DMS53 treated with DMSO at 0.1 percent for 48 hours (cell line): ENCODE measurements around the gene AUNIP.

Experiments
- DNase-seq: peaks from one replicate; lab custom pipeline; 2025; ENCODE audit not compliant: unreplicated experiment; lab: John Stamatoyannopoulos, UW

AUNIP gene

DNA sequence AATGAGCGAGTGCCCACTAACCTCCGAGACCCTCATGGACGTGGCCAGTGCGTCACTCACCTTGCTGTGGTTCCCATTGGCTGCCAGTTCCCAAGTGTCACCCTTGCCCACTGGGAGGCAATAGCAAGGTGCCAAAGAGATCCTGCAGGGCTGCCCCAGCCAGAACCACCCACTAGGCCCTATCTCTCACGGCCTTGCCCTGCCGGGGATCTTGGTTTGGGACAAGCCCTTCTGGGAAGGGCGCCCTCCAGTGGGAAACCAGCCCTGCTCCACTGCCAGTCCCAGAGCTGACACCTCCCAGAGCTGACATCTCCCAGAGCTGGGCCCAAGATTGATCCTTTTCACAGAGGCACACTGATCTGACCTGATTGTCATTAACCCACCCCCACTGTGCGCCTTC is 61.3 kb downstream of the AUNIP start:
- no peak for DNase-seq

- DNase-seq, result peak; percentile 82
These were observed 62.3 kb downstream of the AUNIP start for GRCh38 chr1:25796811-25797458.

- DNase-seq, result no peak
These were observed 63.1 kb downstream of the AUNIP start for GRCh38 chr1:25795946-25796810.

GRCh38 chr1:25795211-25795610 is 64.0 kb downstream of the AUNIP start:
- DNase-seq, result no peak

- no peak for DNase-seq
These were observed 64.9 kb downstream of the AUNIP start for GRCh38 chr1:25794325-25794724.

GRCh38 chr1:25793585-25794170 is 65.6 kb downstream of the AUNIP start:
- no peak for DNase-seq

DNA sequence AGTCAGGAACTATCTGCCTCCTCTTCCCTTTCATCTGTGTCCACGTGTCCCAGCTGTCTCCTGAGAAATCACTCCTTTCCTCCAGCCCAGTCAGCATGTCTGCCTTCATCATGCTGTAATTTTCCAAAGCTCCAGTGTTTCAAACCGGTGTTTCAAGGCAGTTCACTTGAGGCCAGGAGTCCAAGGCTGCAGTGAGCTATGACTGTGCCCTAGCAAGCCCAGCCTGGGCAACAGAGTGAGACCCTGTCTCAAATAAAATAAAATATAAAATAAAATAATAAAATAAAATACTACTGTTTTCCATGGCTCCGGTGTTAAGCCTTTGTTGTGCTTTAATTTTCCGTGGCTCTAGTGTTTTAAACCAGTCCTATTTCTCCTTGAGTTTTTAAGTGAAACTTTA is 67.1 kb downstream of the AUNIP start:
- no peak for DNase-seq

- DNase-seq, result no peak
These were observed 68.8 kb downstream of the AUNIP start for GRCh38 chr1:25790472-25790871.

- no peak for DNase-seq
These were observed 71.5 kb downstream of the AUNIP start for GRCh38 chr1:25787760-25788166.

DNA sequence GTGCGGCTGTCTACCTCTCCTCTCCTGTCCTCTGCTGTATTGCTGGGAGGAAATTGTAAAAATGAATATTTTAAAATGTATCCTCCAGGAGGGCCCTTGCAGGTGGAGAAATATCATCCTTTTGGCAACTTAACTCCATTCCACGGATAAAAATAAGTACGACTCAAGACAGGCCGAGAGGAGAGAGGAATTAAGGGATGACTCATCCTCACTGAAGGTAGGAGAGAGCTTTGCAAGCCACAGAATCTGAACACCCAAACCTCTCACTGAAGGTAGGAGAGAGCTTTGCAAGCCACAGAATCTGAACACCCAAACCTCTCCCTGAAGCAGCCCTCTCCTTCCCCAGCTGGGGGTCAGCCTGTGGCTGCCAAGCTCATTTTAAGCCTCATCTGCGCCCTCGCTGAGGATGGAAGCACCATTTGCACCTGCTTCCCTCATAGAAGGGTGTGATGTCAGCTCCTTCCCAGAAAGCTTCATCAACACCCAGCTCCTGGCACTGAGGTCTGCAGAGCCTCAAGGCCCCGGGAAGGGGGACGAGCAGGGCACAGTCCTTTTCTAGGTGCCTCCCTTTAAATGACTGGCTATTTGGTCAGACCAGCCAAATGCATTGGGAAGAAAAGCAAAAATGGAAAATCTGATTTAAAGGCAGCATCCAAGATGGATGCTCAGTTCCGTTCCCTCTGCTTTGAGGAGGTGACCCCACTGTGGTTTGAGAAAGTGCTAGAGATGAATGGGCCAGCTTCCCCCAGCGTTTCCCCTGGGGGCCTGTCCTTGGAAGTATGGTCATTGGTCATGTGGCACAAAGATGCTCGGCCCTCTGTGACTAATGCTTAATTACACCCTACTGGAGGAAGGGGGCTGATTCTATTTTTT is 72.1 kb downstream of the AUNIP start:
- DNase-seq, result no peak

DNA sequence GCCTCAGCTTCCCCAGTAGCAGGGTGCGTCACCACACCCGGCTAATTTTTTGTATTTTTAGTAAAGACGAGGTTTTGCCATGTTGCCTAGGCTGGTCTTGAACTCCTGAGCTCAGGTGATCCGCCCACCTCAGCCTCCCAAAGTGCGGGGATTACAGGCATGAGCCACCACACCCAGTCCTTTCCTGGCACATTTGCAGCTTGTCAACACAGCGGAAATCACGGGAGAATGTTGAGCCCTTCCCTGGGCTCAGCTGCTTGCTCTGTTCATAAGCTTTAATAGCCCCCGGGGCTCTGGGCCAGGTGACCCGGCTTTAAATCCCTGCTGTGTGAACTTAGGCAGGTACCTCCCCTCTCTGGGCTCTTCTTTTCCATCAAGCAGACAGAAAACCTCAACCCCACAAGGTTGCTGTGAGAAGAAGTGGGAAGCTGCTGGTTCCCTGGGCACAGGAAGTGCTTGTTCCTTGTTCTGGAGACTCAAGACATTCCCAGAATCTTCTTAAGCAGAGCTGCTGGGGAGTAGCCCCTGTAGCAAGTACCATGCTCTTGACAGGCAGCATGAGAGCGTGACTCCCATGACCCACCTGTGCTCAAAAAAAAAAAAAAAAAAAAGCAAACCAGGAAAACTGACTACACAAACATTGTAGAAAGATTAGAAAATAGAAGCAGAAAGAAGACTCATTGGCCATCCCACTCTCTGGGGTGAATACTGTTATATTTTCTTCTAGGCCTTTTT is 73.8 kb downstream of the AUNIP start:
- no peak for DNase-seq

DNA sequence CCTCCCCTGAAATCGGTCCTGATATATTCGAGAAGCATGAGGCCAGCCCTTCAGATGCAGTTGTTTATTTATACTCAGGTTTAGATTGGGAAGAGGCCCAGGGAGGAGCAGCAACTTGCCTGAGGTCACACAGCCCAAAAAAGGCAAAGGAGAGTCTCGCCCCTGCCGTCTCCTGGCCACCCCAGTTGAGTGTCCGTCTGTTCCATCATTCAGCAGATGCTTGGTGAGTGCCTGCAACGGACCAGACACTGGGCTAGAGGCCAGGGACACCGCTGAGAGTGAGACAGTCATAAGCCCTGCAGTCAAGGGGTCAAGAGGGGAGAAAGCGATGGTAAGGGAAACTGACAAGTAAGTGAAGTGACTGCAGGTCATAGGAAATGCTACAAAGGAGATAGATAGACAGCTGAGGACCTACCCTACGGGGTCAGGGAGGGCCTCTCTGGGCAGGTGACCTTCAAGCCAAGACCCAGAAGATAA is 74.6 kb downstream of the AUNIP start:
- DNase-seq, result no peak
